IPS DF 6.9 (cell line): ENCODE measurements around the gene FOXL3.

Source experiments
- DNase-seq: peaks from one replicate; pipeline ENCODE4 v3.0.0-alpha.2; 2013; ENCODE audit warnings: low read depth, low spot score
- H3K27ac ChIP-seq: one replicate; pipeline ENCODE4 v1.5.1; 2013; ENCODE audit warnings: low read length, control low read depth
- H3K27me3 ChIP-seq: 2 replicates; pipeline ENCODE4 v1.6.1; 2013; ENCODE audit warnings: mild to moderate bottlenecking, low read length; ENCODE audit not compliant: control insufficient read depth, insufficient read depth
- H3K36me3 ChIP-seq: 2 replicates; pipeline ENCODE4 v1.6.1; 2013; ENCODE audit warnings: low read length; ENCODE audit not compliant: control insufficient read depth, insufficient read depth
- H3K4me1 ChIP-seq: 2 replicates; pipeline ENCODE4 v1.6.1; 2013; ENCODE audit warnings: low read length; ENCODE audit not compliant: control insufficient read depth, insufficient read depth
- H3K4me3 ChIP-seq: 2 replicates; pipeline ENCODE4 v1.5.1; 2013; ENCODE audit warnings: mild to moderate bottlenecking, low read length
- H3K9me3 ChIP-seq: 2 replicates; pipeline ENCODE4 v1.6.1; 2013; ENCODE audit warnings: low read length, inconsistent platforms; ENCODE audit not compliant: control insufficient read depth, insufficient read depth
- WGBS: extraction: QIAGEN DNeasy Blood & Tissue Kit; methylation state at CpG from one replicate; pipeline ENCODE4 v1.1.7; 2013; ENCODE audit warnings: mixed read lengths, missing lambda C conversion rate; ENCODE audit not compliant: insufficient read length, insufficient coverage; 5-methylcytosine and 5-hydroxymethylcytosine counted together

The FOXL3 gene

GRCh38 chr7:248732-249435 is 41.1 kb upstream of the FOXL3 start:
- no peaks in the 10 kb centered on the region for H3K4me1 ChIP-seq
- DNase-seq, result no peak
- no CpG with 5 or more reads among the region's 20 CpGs for WGBS

GRCh38 chr7:249989-250388 is 40.0 kb upstream of the FOXL3 start:
- no CpG with 5 or more reads among the region's 12 CpGs for WGBS
- Histone ChIP-seq H3K27me3 (no peaks in the 10 kb centered on the region), H3K9me3 (no peaks in the 10 kb centered on the region; the same call in 1 of the 2 replicates), H3K36me3 (peaks cover 21% of the 10 kb centered on the region; the same call in 1 of the 2 replicates), H3K4me3 (no peak overlapping the region), H3K27ac (no peak overlapping the region), H3K4me1 (no peaks in the 10 kb centered on the region)
- DNase-seq, result no peak

More at GRCh38 chr7:248732-249435, 41.1 kb upstream of the FOXL3 start:
- Histone ChIP-seq H3K27me3 (no peaks in the 10 kb centered on the region), H3K9me3 (no peaks in the 10 kb centered on the region), H3K36me3 (peaks cover 21% of the 10 kb centered on the region; the same call in 1 of the 2 replicates), H3K27ac (no peak overlapping the region), H3K4me3 (no peak overlapping the region)

- H3K4me1 ChIP-seq, result no peaks in the 10 kb centered on the region
- peaks cover 21% of the 10 kb centered on the region; the same call in 1 of the 2 replicates for H3K36me3 ChIP-seq
- H3K27me3 ChIP-seq, result no peaks in the 10 kb centered on the region
- H3K9me3 ChIP-seq, result no peaks in the 10 kb centered on the region; the same call in 1 of the 2 replicates
- no peak for DNase-seq
- WGBS, result no CpG with 5 or more reads among the region's 15 CpGs
- H3K4me3 ChIP-seq, result no peak overlapping the region
- H3K27ac ChIP-seq, result no peak overlapping the region
Measured at GRCh38 chr7:250523-250922, 39.4 kb upstream of the FOXL3 start.

GRCh38 chr7:251005-251404 is 39.0 kb upstream of the FOXL3 start:
- no peaks in the 10 kb centered on the region for H3K27me3 ChIP-seq
- H3K9me3 ChIP-seq, result no peaks in the 10 kb centered on the region; the same call in 1 of the 2 replicates
- DNase-seq, result no peak
- peaks cover 21% of the 10 kb centered on the region; the same call in 1 of the 2 replicates for H3K36me3 ChIP-seq
- H3K4me1 ChIP-seq, result no peaks in the 10 kb centered on the region
- no peak overlapping the region for H3K27ac ChIP-seq
- no peak overlapping the region for H3K4me3 ChIP-seq
- WGBS, result no CpG with 5 or more reads among the region's 20 CpGs

- DNase-seq, result no peak
- H3K4me3 ChIP-seq, result no peak overlapping the region
- no CpG with 5 or more reads among the region's 21 CpGs for WGBS
Measured at GRCh38 chr7:251446-252175, 38.4 kb upstream of the FOXL3 start.

GRCh38 chr7:252216-252965 is 37.6 kb upstream of the FOXL3 start:
- Histone ChIP-seq H3K36me3 (peaks cover 29% of the 10 kb centered on the region), H3K27ac (no peak overlapping the region), H3K4me3 (no peak overlapping the region; the same call in 1 of the 2 replicates), H3K9me3 (no peaks in the 10 kb centered on the region; the same call in 1 of the 2 replicates), H3K4me1 (no peaks in the 10 kb centered on the region), H3K27me3 (no peaks in the 10 kb centered on the region)
- no peak for DNase-seq
- WGBS, result no CpG with 5 or more reads among the region's 29 CpGs

More at GRCh38 chr7:251446-252175, 38.4 kb upstream of the FOXL3 start:
- no peaks in the 10 kb centered on the region for H3K27me3 ChIP-seq
- H3K27ac ChIP-seq, result no peak overlapping the region
- no peaks in the 10 kb centered on the region; the same call in 1 of the 2 replicates for H3K9me3 ChIP-seq
- H3K4me1 ChIP-seq, result no peaks in the 10 kb centered on the region
- H3K36me3 ChIP-seq, result peaks cover 22% of the 10 kb centered on the region

- Histone ChIP-seq H3K9me3 (no peaks in the 10 kb centered on the region; the same call in 1 of the 2 replicates), H3K4me3 (no peak overlapping the region; the same call in 1 of the 2 replicates), H3K27me3 (no peaks in the 10 kb centered on the region), H3K4me1 (no peaks in the 10 kb centered on the region), H3K27ac (no peak overlapping the region), H3K36me3 (peaks cover 29% of the 10 kb centered on the region)
- DNase-seq, result no peak
- no CpG with 5 or more reads among the region's 22 CpGs for WGBS
Measured at GRCh38 chr7:252981-253380, 37.0 kb upstream of the FOXL3 start.

GRCh38 chr7:253581-254336 is 36.2 kb upstream of the FOXL3 start:
- no peaks in the 10 kb centered on the region for H3K4me1 ChIP-seq
- peaks cover 33% of the 10 kb centered on the region for H3K36me3 ChIP-seq
- H3K4me3 ChIP-seq, result no peak overlapping the region
- H3K27ac ChIP-seq, result no peak overlapping the region
- no CpG with 5 or more reads among the region's 41 CpGs for WGBS
- DNase-seq, result no peak
- H3K9me3 ChIP-seq, result no peaks in the 10 kb centered on the region; the same call in 1 of the 2 replicates
- no peaks in the 10 kb centered on the region for H3K27me3 ChIP-seq

GRCh38 chr7:254337-255037 is 35.5 kb upstream of the FOXL3 start:
- H3K9me3 ChIP-seq, result peaks cover under 1% of the 10 kb centered on the region; the same call in 1 of the 2 replicates
- WGBS, result no CpG with 5 or more reads among the region's 31 CpGs

More at GRCh38 chr7:254337-255037, 35.5 kb upstream of the FOXL3 start:
- Histone ChIP-seq H3K36me3 (peaks cover 37% of the 10 kb centered on the region), H3K27me3 (no peaks in the 10 kb centered on the region), H3K4me3 (no peak overlapping the region), H3K27ac (no peak overlapping the region), H3K4me1 (no peaks in the 10 kb centered on the region)
- no peak for DNase-seq
